Panc1 (cell line): Measurements from ENCODE around the gene TAMM41. TPM values are rescaled to one million over a fixed set of nuclear protein-coding genes. Genes with fewer than 3 reads are reported as not detected.
A peak's percentile ranks its signal among the peaks of the same experiment; 100 is the strongest.

ENCODE experiments used
- ATAC-seq: fragments of 200-7000 bp; cut with Tn5 transposase; 2 replicates; pipeline ENCODE4 v1.9.1; 2020; ENCODE audit warnings: mild to moderate bottlenecking, moderate library complexity
- Bru-seq: library from RNA; stranded (reverse); fragments of 400-500 nt; gene quantifications from one replicate; lab custom pipeline; 2021; lab: Mats Ljungman, UMichigan
- BruChase-seq, 2 experiments: library from RNA; stranded (reverse); fragments of 400-500 nt; gene quantifications; one replicate each; lab custom pipeline; 2021; lab: Mats Ljungman, UMichigan
- BruUV-seq: library from RNA; stranded (reverse); fragments of 400-500 nt; replicated peaks from 2 replicates; lab custom pipeline; 2021; lab: Mats Ljungman, UMichigan
- CTCF ChIA-PET: fragments of 300-600 bp; sonication (Branson Sonifier 250); formaldehyde crosslinking; loops from one replicate; lab custom pipeline; 2022; ENCODE audit warnings: antibody characterized with exemption; lab: Charles Lee
- POLR2A ChIA-PET: fragments of 300-600 bp; sonication (Branson Sonifier 250); formaldehyde crosslinking; loops from one replicate; lab custom pipeline; 2022; ENCODE audit warnings: antibody characterized with exemption; lab: Charles Lee
- DNase-seq: peaks from one replicate; pipeline ENCODE4 v3.0.0-alpha.2; 2010; ENCODE audit warnings: low read depth, low spot score
- H3K27ac ChIP-seq: 2 replicates; pipeline ENCODE4 v1.5.1; 2011; ENCODE audit warnings: mild to moderate bottlenecking, low read length, inconsistent platforms
- H3K27me3 ChIP-seq: fragments of 200-500 bp; sonication (Bioruptor generic); 2 replicates; pipeline ENCODE4 v1.6.0; 2014; ENCODE audit warnings: low read length, inconsistent platforms; ENCODE audit not compliant: control insufficient read depth, insufficient read depth
- H3K36me3 ChIP-seq: fragments of 200-500 bp; sonication (Bioruptor generic); 2 replicates; pipeline ENCODE4 v1.5.1; 2014; ENCODE audit warnings: inconsistent platforms, mild to moderate bottlenecking, low read length, moderate library complexity; ENCODE audit not compliant: control insufficient read depth, insufficient read depth
- H3K4me1 ChIP-seq: 2 replicates; pipeline ENCODE4 v1.5.1; 2011; ENCODE audit warnings: inconsistent platforms, mild to moderate bottlenecking, low read length, moderate library complexity; ENCODE audit not compliant: control insufficient read depth, insufficient read depth
- H3K4me3 ChIP-seq, 2 experiments: 2 replicates each; pipeline ENCODE4 v1.5.1; 2011 to 2012; ENCODE audit warnings: low read depth in 2 of 2, low read length in 2 of 2, mild to moderate bottlenecking in 2 of 2, inconsistent platforms in 1 of 2, moderate library complexity in 1 of 2
- H3K9me3 ChIP-seq: fragments of 200-500 bp; sonication (Bioruptor generic); 2 replicates; pipeline ENCODE4 v1.5.1; 2014; ENCODE audit warnings: low read depth, mild to moderate bottlenecking, inconsistent platforms, low read length, moderate library complexity; ENCODE audit not compliant: control insufficient read depth, insufficient read depth
- CTCF ChIP-seq: fragments of 450-650 bp; IDR thresholded peaks from 2 replicates; pipeline ENCODE4 v1.5.1; 2017; ENCODE audit warnings: mild to moderate bottlenecking
- POLR2AphosphoS5 ChIP-seq: IDR thresholded peaks from 2 replicates; pipeline ENCODE4 v1.6.1; 2012; ENCODE audit warnings: mild to moderate bottlenecking, low read depth, low read length, moderate library complexity
- SIN3A ChIP-seq: IDR thresholded peaks from 2 replicates; pipeline ENCODE4 v1.6.1; 2012; ENCODE audit warnings: low read depth, mild to moderate bottlenecking, low read length, moderate library complexity, borderline replicate concordance; ENCODE audit not compliant: insufficient read depth
- TCF7L2 ChIP-seq: IDR thresholded peaks from 2 replicates; pipeline ENCODE4 v1.6.1; 2011; ENCODE audit warnings: mild to moderate bottlenecking, low read depth, low read length, inconsistent platforms
- in situ Hi-C: cut with HindIII; loops from 2 replicates; pipeline ENCODE4 v1.10.0; 2016; ENCODE audit warnings: low sequenced_read_pairs, low pct_unique_long_range_greater_than_20kb
- intact Hi-C: fragments of 100-400 bp; cut with micrococcal nuclease; formaldehyde crosslinking; loops from one replicate; pipeline ENCODE4 v1.10.0; 2022; ENCODE audit not compliant: unreplicated experiment
- long read RNA-seq: library from polyadenylated mRNA; unstranded; transcript quantifications from one replicate; pipeline ENCODE4 v2.0.0, GENCODE V29; 2021; ENCODE audit not compliant: unreplicated experiment
- polyA plus RNA-seq: library from polyadenylated mRNA; unstranded; fragments of >200 nt; gene quantifications from one replicate; pipeline ENCODE4 v1.2.1, GENCODE V29; 2012; ENCODE audit warnings: missing spikeins; ENCODE audit not compliant: insufficient read length
- total RNA-seq: library from RNA; stranded (reverse); gene quantifications from one replicate; pipeline ENCODE4 v1.2.1, GENCODE V29; 2021; ENCODE audit not compliant: unreplicated experiment
- TF ChIP-seq, protein P1 (sequence below), 2 experiments: IDR thresholded peaks; 2 replicates each; pipeline ENCODE4 v1.6.1; 2011 to 2012; ENCODE audit warnings: low read depth in 2 of 2, control low read depth in 1 of 2, low read length in 1 of 2, mild to moderate bottlenecking in 1 of 2, moderate library complexity in 1 of 2; ENCODE audit not compliant: insufficient read depth in 1 of 2

Gene TAMM41, protein sequence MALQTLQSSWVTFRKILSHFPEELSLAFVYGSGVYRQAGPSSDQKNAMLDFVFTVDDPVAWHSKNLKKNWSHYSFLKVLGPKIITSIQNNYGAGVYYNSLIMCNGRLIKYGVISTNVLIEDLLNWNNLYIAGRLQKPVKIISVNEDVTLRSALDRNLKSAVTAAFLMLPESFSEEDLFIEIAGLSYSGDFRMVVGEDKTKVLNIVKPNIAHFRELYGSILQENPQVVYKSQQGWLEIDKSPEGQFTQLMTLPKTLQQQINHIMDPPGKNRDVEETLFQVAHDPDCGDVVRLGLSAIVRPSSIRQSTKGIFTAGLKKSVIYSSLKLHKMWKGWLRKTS
- total RNA-seq (10.8 TPM), Bru-seq, nascent RNA (percentile 64 among the genes with signal in this experiment), BruChase-seq, experiment 1, labeled RNA remaining after a 2-hour chase (percentile 70 among the genes with signal in this experiment), BruChase-seq, experiment 2, labeled RNA remaining after a 6-hour chase (percentile 61 among the genes with signal in this experiment)
- 10.8 TPM for polyA plus RNA-seq
- long read RNA-seq, transcript TAMM41-206 (8 exons, 1,213 nt), result major isoform, 5 of 11 reads
- long read RNA-seq, partial matches to known transcripts, result 3 of 11 reads
- long read RNA-seq, other reads (novel, unspliced or antisense), result 3 of 11 reads

DNA sequence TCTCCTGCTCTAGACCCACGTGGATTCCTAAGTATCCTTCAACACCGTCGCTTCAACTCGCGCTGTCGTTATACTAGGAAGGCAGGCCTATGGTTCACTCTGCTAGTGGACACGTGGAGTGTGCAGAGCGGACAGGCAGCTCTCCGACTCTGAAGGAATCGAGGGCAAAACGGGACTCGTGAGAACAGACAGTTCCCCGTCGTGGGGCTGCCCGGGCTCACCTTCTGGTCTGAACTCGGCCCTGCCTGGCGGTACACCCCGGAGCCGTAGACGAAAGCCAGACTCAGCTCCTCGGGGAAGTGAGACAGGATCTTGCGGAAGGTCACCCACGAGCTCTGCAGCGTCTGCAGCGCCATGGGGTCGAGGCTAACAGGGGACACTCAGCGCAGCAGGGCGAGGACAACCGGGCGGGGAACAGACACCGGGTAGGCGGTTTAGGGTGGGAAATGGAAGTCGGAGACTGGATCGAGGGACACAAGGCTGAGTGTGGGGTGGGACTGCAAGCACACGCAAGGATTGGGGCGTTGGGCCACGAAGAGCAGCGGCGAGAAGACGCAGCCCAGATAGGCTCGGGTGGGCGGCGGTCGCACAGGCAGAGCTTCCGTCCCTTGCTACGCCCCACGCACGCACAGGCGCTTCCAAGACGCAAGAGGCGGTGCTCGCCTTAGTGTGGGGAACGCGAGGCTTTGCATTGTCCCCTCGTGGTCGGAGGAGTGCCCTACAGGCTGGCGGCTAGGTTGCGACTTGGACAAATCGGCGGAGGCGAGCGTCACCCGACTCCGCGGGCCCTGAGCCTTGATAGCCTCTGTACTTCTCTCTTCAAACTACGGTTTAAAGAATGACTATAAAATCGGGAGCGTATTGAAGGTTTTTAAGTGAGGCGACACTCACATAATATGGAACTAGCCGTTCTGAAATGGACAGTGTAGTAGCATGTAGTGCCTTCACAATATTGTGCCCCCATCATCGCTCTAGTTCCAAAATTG is at the start of gene TAMM41:
TAMM41 (minus strand) TSS at position 605 of the 986 bp plus-strand sequence; CDS start at position 356, 249 bp downstream.
- in situ Hi-C loops (no loop called here), intact Hi-C loops (no loop called here)
- ChIA-PET CTCF (interaction anchor here (0.6 kb wide), 1 partner anchor 205 kb away, joined by 3 read pairs; no protein-coding TSS in a partner anchor), POLR2A (no interaction called here)
- Histone ChIP-seq H3K27me3 (no peaks in the 10 kb centered on the region), H3K36me3 (no peaks in the 10 kb centered on the region; the same call in 1 of the 2 replicates), H3K9me3 (no peaks in the 10 kb centered on the region), H3K4me1 (peaks cover 4% of the 10 kb centered on the region), H3K27ac (peak within 1 kb of the TSS; percentile 90), H3K4me3 (peak within 1 kb of the TSS; percentile 89 to 98)
- peak; percentile 25; the same call in 1 of the 2 replicates for TF ChIP-seq TCF7L2
- peak; percentile 93 for TF ChIP-seq CTCF
- peak; percentile 78 for TF ChIP-seq SIN3A
- peak; percentile 81 for TF ChIP-seq POLR2AphosphoS5
- TF ChIP-seq, protein P1, sequence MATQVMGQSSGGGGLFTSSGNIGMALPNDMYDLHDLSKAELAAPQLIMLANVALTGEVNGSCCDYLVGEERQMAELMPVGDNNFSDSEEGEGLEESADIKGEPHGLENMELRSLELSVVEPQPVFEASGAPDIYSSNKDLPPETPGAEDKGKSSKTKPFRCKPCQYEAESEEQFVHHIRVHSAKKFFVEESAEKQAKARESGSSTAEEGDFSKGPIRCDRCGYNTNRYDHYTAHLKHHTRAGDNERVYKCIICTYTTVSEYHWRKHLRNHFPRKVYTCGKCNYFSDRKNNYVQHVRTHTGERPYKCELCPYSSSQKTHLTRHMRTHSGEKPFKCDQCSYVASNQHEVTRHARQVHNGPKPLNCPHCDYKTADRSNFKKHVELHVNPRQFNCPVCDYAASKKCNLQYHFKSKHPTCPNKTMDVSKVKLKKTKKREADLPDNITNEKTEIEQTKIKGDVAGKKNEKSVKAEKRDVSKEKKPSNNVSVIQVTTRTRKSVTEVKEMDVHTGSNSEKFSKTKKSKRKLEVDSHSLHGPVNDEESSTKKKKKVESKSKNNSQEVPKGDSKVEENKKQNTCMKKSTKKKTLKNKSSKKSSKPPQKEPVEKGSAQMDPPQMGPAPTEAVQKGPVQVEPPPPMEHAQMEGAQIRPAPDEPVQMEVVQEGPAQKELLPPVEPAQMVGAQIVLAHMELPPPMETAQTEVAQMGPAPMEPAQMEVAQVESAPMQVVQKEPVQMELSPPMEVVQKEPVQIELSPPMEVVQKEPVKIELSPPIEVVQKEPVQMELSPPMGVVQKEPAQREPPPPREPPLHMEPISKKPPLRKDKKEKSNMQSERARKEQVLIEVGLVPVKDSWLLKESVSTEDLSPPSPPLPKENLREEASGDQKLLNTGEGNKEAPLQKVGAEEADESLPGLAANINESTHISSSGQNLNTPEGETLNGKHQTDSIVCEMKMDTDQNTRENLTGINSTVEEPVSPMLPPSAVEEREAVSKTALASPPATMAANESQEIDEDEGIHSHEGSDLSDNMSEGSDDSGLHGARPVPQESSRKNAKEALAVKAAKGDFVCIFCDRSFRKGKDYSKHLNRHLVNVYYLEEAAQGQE (IDR thresholded peaks at IDR 0.05; ENCODE audit: insufficient read depth in 1 of 2, low read depth in 2 of 2, low read length in 1 of 2), result no peak
- ATAC-seq, result peak; percentile 100
- DNase-seq, result peak; percentile 69
- BruUV-seq, result no TSS peak

DNA sequence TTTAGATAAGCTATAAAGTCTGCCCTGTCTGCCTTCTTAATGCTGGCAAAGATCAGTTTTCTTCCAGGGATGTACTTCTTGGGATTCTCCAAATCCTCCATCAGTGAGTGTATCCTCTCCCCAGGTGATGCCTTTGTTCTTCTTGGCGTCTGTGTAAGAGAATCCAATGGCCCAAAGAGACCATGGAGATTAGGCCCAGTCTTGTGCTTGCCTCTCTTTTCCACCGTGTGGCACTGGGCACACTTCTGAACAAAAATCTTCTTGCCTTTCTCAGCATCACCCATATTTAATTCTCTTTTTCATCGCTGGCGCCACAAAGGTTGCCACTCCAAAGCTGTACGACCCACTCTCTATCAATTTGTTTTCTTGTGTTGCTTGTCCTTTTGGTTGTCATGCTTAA is 32.2 kb upstream of the TAMM41 start:
- H3K9me3 ChIP-seq, result no peaks in the 10 kb centered on the region
- no peaks in the 10 kb centered on the region for H3K36me3 ChIP-seq
- no peaks in the 10 kb centered on the region for H3K4me1 ChIP-seq
- ATAC-seq (no peak), DNase-seq (no peak)
- H3K4me3 ChIP-seq, result no peak overlapping the region
- in situ Hi-C loops, result no loop called here
- ChIA-PET POLR2A (no interaction called here), CTCF (no interaction called here)
- H3K27me3 ChIP-seq, result no peaks in the 10 kb centered on the region
- TF ChIP-seq CTCF, result no peak
- TF ChIP-seq, protein P1 (IDR thresholded peaks at IDR 0.05; ENCODE audit: insufficient read depth in 1 of 2, low read depth in 2 of 2, low read length in 1 of 2), result no peak
- no peak for TF ChIP-seq POLR2AphosphoS5
- no peak for TF ChIP-seq TCF7L2
- TF ChIP-seq SIN3A, result no peak
- no TSS peak for BruUV-seq
- H3K27ac ChIP-seq, result no peak overlapping the region
- intact Hi-C loops, result loop anchor here (10.0 kb wide), 1 partner anchor 736 kb away; no protein-coding TSS in a partner anchor
